Stimulated activated memory B cell treated with anti-CD40 and anti-IgM and Interleukin-4, amounts not matched to agents 10 μg/mL and 1 μg/mL and 100 μg/mL, for 72 hours (primary cell): ENCODE data around the gene TMEM134.
"Not testable (repeated sequence)": the region's sequence is repeated elsewhere in the genome, so short reads cannot be mapped to it uniquely, and the experiment has no call there.

Experiments used
- ATAC-seq: fragments of 150-1000 bp; cut with Tn5 transposase; 2 replicates; pipeline ENCODE4 v1.10.0; 2021
- H3K27ac Mint-ChIP-seq: one replicate; pipeline ENCODE4 v1.8.0; 2022; ENCODE audit warnings: mild to moderate bottlenecking, mixed read lengths
- H3K27me3 Mint-ChIP-seq: one replicate; pipeline ENCODE4 v1.8.0; 2022; ENCODE audit warnings: mixed read lengths
- H3K36me3 Mint-ChIP-seq: one replicate; pipeline ENCODE4 v1.8.0; 2022; ENCODE audit warnings: mixed read lengths
- H3K4me1 Mint-ChIP-seq: one replicate; pipeline ENCODE4 v1.8.0; 2022; ENCODE audit warnings: mixed read lengths
- H3K4me3 Mint-ChIP-seq: one replicate; pipeline ENCODE4 v1.8.0; 2022; ENCODE audit warnings: mild to moderate bottlenecking, moderate library complexity, mixed read lengths
- H3K9me3 Mint-ChIP-seq: one replicate; pipeline ENCODE4 v1.8.0; 2022; ENCODE audit warnings: mixed read lengths

The TMEM134 gene

GRCh38 chr11:67434395-67434881 lies 34.6 kb downstream of the TMEM134 start:
- Mint-ChIP-seq H3K27ac (peak overlapping the region; percentile 97), H3K4me3 (peak overlapping the region; percentile 100), H3K36me3 (peaks cover 62% of the 10 kb centered on the region), H3K4me1 (peaks cover 74% of the 10 kb centered on the region), H3K9me3 (no peaks in the 10 kb centered on the region), H3K27me3 (no peaks in the 10 kb centered on the region)
- ATAC-seq, result no peak

GRCh38 chr11:67433536-67434394 lies 35.3 kb downstream of the TMEM134 start:
- peaks cover 55% of the 10 kb centered on the region for H3K36me3 Mint-ChIP-seq
- H3K4me1 Mint-ChIP-seq, result peaks cover 67% of the 10 kb centered on the region
- ATAC-seq, result no peak
- peak overlapping the region; percentile 97 for H3K27ac Mint-ChIP-seq
- no peaks in the 10 kb centered on the region for H3K27me3 Mint-ChIP-seq
- H3K9me3 Mint-ChIP-seq, result no peaks in the 10 kb centered on the region
- H3K4me3 Mint-ChIP-seq, result peak overlapping the region; percentile 100

- peaks cover 61% of the 10 kb centered on the region for H3K4me1 Mint-ChIP-seq
- peaks cover 54% of the 10 kb centered on the region for H3K36me3 Mint-ChIP-seq
- no peak for ATAC-seq
- no peaks in the 10 kb centered on the region for H3K9me3 Mint-ChIP-seq
- no peaks in the 10 kb centered on the region for H3K27me3 Mint-ChIP-seq
- peak overlapping the region; percentile 97 for H3K27ac Mint-ChIP-seq
- H3K4me3 Mint-ChIP-seq, result peak overlapping the region; percentile 50
These were observed 36.2 kb downstream of the TMEM134 start for GRCh38 chr11:67432655-67433349.

GRCh38 chr11:67431346-67432249 lies 37.5 kb downstream of the TMEM134 start:
- ATAC-seq, result no peak
- no peaks in the 10 kb centered on the region for H3K27me3 Mint-ChIP-seq
- H3K9me3 Mint-ChIP-seq, result no peaks in the 10 kb centered on the region
- no peak overlapping the region for H3K4me3 Mint-ChIP-seq
- H3K36me3 Mint-ChIP-seq, result peaks cover 43% of the 10 kb centered on the region
- H3K4me1 Mint-ChIP-seq, result peaks cover 68% of the 10 kb centered on the region
- peak overlapping the region; percentile 97 for H3K27ac Mint-ChIP-seq

- H3K27me3 Mint-ChIP-seq, result no peaks in the 10 kb centered on the region
- peaks cover 26% of the 10 kb centered on the region for H3K36me3 Mint-ChIP-seq
- H3K27ac Mint-ChIP-seq, result peak overlapping the region; percentile 40
- H3K4me1 Mint-ChIP-seq, result peaks cover 56% of the 10 kb centered on the region
- ATAC-seq, result no peak
- H3K4me3 Mint-ChIP-seq, result no peak overlapping the region
- no peaks in the 10 kb centered on the region for H3K9me3 Mint-ChIP-seq
These were observed 39.3 kb downstream of the TMEM134 start for GRCh38 chr11:67429722-67430121.

- H3K4me1 Mint-ChIP-seq, result peaks cover 51% of the 10 kb centered on the region
- H3K4me3 Mint-ChIP-seq, result peak overlapping the region; percentile 92
- H3K36me3 Mint-ChIP-seq, result peaks cover 24% of the 10 kb centered on the region
- ATAC-seq, result no peak
- no peaks in the 10 kb centered on the region for H3K9me3 Mint-ChIP-seq
- H3K27ac Mint-ChIP-seq, result peak overlapping the region; percentile 91
- no peaks in the 10 kb centered on the region for H3K27me3 Mint-ChIP-seq
These were observed 39.9 kb downstream of the TMEM134 start for GRCh38 chr11:67429038-67429668.

- Mint-ChIP-seq H3K4me3 (peak within 1 kb of the TSS; percentile 92), H3K27me3 (no peaks in the 10 kb centered on the region), H3K27ac (peak within 1 kb of the TSS; percentile 91), H3K4me1 (peaks cover 42% of the 10 kb centered on the region), H3K36me3 (peaks cover 16% of the 10 kb centered on the region), H3K9me3 (no peaks in the 10 kb centered on the region)
- peak; percentile 92 for ATAC-seq
These were observed 40.7 kb downstream of the TMEM134 start, which contains the start of gene RPS6KB2 for GRCh38 chr11:67428052-67429001. RPS6KB2 (plus strand) TSS chr11:67428494; CDS start chr11:67428546, 52 bp downstream.

- not testable (repeated sequence) for H3K36me3 Mint-ChIP-seq, H3K27me3 Mint-ChIP-seq, H3K9me3 Mint-ChIP-seq, ATAC-seq
- Mint-ChIP-seq H3K27ac (peak overlapping the region; percentile 91), H3K4me1 (peaks cover 44% of the 10 kb centered on the region), H3K4me3 (peak overlapping the region; percentile 92)
These were observed 41.6 kb downstream of the TMEM134 start for GRCh38 chr11:67427364-67427859.

GRCh38 chr11:67423891-67424613 lies 45.0 kb downstream of the TMEM134 start:
- Mint-ChIP-seq H3K4me3 (no peak overlapping the region), H3K4me1 (peaks cover 45% of the 10 kb centered on the region), H3K36me3 (no peaks in the 10 kb centered on the region), H3K27me3 (no peaks in the 10 kb centered on the region), H3K27ac (peak overlapping the region; percentile 53), H3K9me3 (no peaks in the 10 kb centered on the region)
- no peak for ATAC-seq

- no peak overlapping the region for H3K4me3 Mint-ChIP-seq
- peaks cover 51% of the 10 kb centered on the region for H3K4me1 Mint-ChIP-seq
- no peaks in the 10 kb centered on the region for H3K27me3 Mint-ChIP-seq
- H3K27ac Mint-ChIP-seq, result no peak overlapping the region
- ATAC-seq, result no peak
- H3K36me3 Mint-ChIP-seq, result no peaks in the 10 kb centered on the region
- no peaks in the 10 kb centered on the region for H3K9me3 Mint-ChIP-seq
These were observed 45.6 kb downstream of the TMEM134 start for GRCh38 chr11:67423466-67423865.

- no peak overlapping the region for H3K4me3 Mint-ChIP-seq
- H3K4me1 Mint-ChIP-seq, result peaks cover 55% of the 10 kb centered on the region
- no peaks in the 10 kb centered on the region for H3K27me3 Mint-ChIP-seq
- H3K9me3 Mint-ChIP-seq, result no peaks in the 10 kb centered on the region
- H3K36me3 Mint-ChIP-seq, result no peaks in the 10 kb centered on the region
- H3K27ac Mint-ChIP-seq, result no peak overlapping the region
- ATAC-seq, result no peak
These were observed 46.2 kb downstream of the TMEM134 start for GRCh38 chr11:67422891-67423290.

- peak overlapping the region; percentile 86 for H3K27ac Mint-ChIP-seq
- peaks cover 57% of the 10 kb centered on the region for H3K4me1 Mint-ChIP-seq
- ATAC-seq, result no peak
- no peaks in the 10 kb centered on the region for H3K27me3 Mint-ChIP-seq
- H3K4me3 Mint-ChIP-seq, result peak overlapping the region; percentile 76
- no peaks in the 10 kb centered on the region for H3K36me3 Mint-ChIP-seq
- H3K9me3 Mint-ChIP-seq, result no peaks in the 10 kb centered on the region
These were observed 47.5 kb downstream of the TMEM134 start for GRCh38 chr11:67421430-67422031.
